AG04449 (cell line): ENCODE measurements around the gene ALDH5A1.

Source experiments
- CTCF ChIA-PET: fragments of 350-600 bp; formaldehyde crosslinking; extraction: SDS; loops from one replicate; lab custom pipeline; 2021; ENCODE audit warnings: antibody characterized with exemption; lab: Yijun Ruan, JAX
- POLR2A ChIA-PET: fragments of 400-600, 350-600 bp; formaldehyde crosslinking; extraction: SDS; loops from one replicate; lab custom pipeline; 2020; ENCODE audit warnings: antibody characterized with exemption, inconsistent platforms; lab: Yijun Ruan, JAX
- DNase-seq: peaks from one replicate; pipeline ENCODE4 v3.0.0-alpha.2; 2010; ENCODE audit warnings: low read depth, low spot score
- H3K4me3 ChIP-seq: 2 replicates; pipeline ENCODE4 v1.5.1; 2011; ENCODE audit warnings: low read depth, mild to moderate bottlenecking, control low read depth, low read length
- CTCF ChIP-seq: IDR thresholded peaks from one replicate; pipeline ENCODE4 v1.5.1; 2011; ENCODE audit warnings: mild to moderate bottlenecking, moderate library complexity, low read length, control low read depth, inconsistent platforms; ENCODE audit not compliant: insufficient read depth; ENCODE audit errors: missing control alignments

Gene ALDH5A1

GRCh38 chr6:24558516-24558915, 63.7 kb downstream of the ALDH5A1 start:
- no peak for DNase-seq
- ChIA-PET POLR2A (no interaction called here), CTCF (interaction anchor here (1.9 kb wide), 1 partner anchor 22 kb away, joined by 5 read pairs; no protein-coding TSS in a partner anchor)
- H3K4me3 ChIP-seq: no peak overlapping the region
- no peak for TF ChIP-seq CTCF

GRCh38 chr6:24564081-24564480, 69.3 kb downstream of the ALDH5A1 start:
- POLR2A ChIA-PET: no interaction called here
- no peak overlapping the region for H3K4me3 ChIP-seq
- CTCF ChIA-PET: interaction anchor here (1.1 to 3.3 kb wide), 2 partner anchors 17 to 133 kb away, joined by 3 to 23 read pairs; no protein-coding TSS in a partner anchor
- TF ChIP-seq CTCF: no peak
- DNase-seq: no peak

GRCh38 chr6:24565196-24565595, 70.4 kb downstream of the ALDH5A1 start:
- POLR2A ChIA-PET: no interaction called here
- no peak for DNase-seq
- no peak for TF ChIP-seq CTCF
- CTCF ChIA-PET: interaction anchor here (0.8 to 3.3 kb wide), 2 partner anchors 16 to 19 kb away, joined by 3 to 23 read pairs; no protein-coding TSS in a partner anchor
- H3K4me3 ChIP-seq: no peak overlapping the region

GRCh38 chr6:24566020-24566767, 71.4 kb downstream of the ALDH5A1 start:
- TF ChIP-seq CTCF: no peak
- CTCF ChIA-PET: interaction anchor here (0.8 to 1.4 kb wide), 3 partner anchors 10 to 18 kb away, joined by 3 to 6 read pairs (median 3); no protein-coding TSS in a partner anchor
- POLR2A ChIA-PET: no interaction called here
- no peak for DNase-seq
- no peak overlapping the region for H3K4me3 ChIP-seq

GRCh38 chr6:24568683-24569082, 73.9 kb downstream of the ALDH5A1 start:
- no peak for TF ChIP-seq CTCF
- POLR2A ChIA-PET: no interaction called here
- DNase-seq: no peak
- no peak overlapping the region for H3K4me3 ChIP-seq
- CTCF ChIA-PET: interaction anchor here (2.0 kb wide), 2 partner anchors 12 to 15 kb away, joined by 6 to 18 read pairs; no protein-coding TSS in a partner anchor

- DNase-seq: no peak
- no peak for TF ChIP-seq CTCF
- POLR2A ChIA-PET: no interaction called here
- CTCF ChIA-PET: interaction anchor here (2.0 kb wide), 2 partner anchors 11 to 13 kb away, joined by 6 to 18 read pairs; no protein-coding TSS in a partner anchor
- H3K4me3 ChIP-seq: no peak overlapping the region
Observed at GRCh38 chr6:24569811-24570210, 75.0 kb downstream of the ALDH5A1 start.
